ENCODE data around the gene STK4.

The STK4 gene

DNA sequence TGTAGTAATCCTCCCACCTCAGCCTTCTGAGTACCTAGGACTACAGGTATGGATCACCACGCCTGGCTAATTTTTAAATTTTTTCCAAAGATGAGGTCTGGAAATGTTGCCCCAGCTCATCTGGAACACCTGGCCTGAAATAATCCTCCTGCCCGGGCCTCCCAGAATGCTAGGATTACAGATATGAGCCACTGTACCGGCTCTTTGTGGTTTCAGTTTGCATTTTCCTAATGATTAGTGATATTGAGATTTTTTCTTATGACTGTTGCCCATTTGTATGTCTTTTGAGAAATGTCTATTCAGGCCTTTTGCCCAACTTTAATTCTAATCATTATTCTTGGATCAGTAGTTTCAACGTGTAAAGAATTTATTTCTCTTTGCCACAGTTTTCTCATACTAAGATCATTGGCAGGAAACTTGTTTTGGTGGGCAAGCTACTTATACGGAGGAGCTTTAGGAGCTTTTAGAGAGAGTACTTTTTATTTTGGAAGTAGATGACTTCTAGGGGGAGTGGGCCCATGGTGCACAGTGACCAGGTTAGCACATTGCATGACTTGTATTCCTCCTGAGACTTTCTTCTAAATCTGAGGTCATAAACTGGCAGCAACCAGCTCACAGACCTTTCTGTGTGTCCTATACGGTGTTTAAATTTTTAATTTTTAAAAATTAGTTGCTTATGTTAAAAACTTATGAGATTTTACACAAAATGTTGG, 62.3 kb downstream of the STK4 start:
- no peak for DNase-seq (ENCODE audit: low read depth in 2 of 2)

GRCh38 chr20:45029884-45030283, 63.6 kb downstream of the STK4 start:
- DNase-seq (ENCODE audit: low read depth in 2 of 2): no peak

- no peak for DNase-seq (ENCODE audit: low read depth in 2 of 2)
Measured at GRCh38 chr20:45032276-45032675, 66.0 kb downstream of the STK4 start.

DNA sequence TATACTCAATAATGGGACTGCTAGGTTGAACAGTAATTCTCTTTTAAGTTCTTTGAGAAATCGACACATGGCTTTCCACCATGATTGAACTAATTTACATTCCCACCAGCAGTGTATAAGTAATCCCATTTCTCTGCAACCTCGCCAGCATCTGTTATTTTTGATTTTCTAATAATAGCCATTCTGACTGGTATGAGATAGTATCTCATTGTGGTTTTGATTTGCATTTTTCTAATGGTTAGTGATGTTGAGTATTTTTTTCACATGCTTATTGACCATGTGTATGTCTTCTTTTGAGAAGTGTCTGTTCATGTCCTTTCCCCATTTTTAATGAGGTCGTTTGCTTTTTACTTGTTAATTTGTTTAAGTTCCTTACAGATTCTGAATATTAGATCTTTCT, 66.5 kb downstream of the STK4 start:
- DNase-seq (ENCODE audit: low read depth in 2 of 2): no peak

DNA sequence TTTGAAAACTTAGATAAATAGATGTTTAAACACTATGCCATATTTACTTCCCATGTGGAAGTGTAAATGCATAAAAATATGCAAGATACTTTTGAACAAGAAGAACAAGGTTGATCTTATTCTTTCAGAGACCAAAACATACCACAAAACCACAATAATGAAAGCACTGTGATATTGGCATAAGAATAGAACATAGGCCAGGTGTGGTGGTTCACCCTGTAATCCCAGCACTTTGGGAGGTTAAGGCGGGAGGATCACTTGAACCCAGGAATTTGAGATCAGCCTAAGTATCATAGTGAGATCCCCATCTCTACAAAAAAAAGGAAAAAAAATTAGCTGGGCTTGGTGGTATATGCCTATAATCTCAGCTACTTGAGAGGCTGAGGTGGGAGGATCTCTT, 68.1 kb downstream of the STK4 start:
- DNase-seq (ENCODE audit: low read depth in 2 of 2): no peak

- DNase-seq (ENCODE audit: low read depth in 2 of 2): peak; percentile 45 to 55
Measured at GRCh38 chr20:45036044-45036755, 69.9 kb downstream of the STK4 start.

DNA sequence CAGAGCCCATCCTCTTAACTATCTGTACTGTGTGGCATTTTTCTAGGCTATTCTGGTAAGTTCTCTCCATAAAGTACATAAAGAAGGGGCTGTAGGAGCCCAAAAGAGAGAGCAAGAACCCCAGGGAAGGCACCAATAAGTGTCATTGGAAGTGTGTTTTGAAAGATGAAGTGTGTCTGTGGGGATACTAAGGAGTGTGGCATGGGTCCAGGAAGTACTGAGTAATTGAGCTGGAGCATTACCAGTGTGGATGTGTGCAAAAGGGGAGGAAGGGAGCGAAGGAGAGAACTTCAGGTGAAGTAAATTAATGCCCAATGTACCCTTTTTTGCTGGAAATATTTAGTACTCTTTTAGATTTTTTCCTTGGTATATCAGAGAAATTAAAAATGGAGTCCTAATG, 70.7 kb downstream of the STK4 start:
- DNase-seq (ENCODE audit: low read depth in 2 of 2): no peak

GRCh38 chr20:45037635-45038034, 71.3 kb downstream of the STK4 start:
- DNase-seq (ENCODE audit: low read depth in 2 of 2): no peak

DNA sequence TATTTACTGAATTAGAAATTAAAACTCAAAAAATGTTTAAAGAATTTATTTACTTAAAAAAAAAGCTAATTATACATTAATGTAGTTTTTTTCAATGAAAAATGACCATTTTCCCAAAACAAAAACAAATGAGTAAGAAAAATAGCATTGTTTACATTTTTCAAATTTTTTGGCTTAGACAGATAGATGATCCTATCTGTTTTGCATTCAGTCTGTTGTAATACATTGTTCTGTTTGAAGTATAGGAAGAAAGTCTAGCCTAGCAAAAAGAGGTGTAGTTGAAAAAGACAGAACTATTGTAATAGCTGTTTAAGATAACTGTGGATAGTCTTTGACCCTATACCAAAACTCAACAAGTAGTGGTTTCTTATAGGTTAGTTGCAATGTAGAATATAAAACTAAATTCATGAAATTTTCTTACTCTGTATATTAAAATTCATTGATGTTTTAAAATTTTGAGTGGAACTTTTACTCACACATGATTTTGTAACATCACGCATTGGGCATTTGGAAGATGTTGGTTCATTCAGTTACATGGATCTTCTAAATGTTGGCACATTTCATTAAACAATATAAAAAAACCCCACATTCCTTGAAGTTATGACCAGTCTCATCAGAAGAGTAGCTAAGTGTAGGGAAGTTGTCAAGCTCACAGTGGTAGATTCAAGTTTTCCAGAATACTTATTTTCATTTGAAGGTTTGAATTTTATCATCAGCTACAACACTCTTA, 72.6 kb downstream of the STK4 start:
- no peak for DNase-seq (ENCODE audit: low read depth in 2 of 2)

GRCh38 chr20:45039475-45039820, 73.1 kb downstream of the STK4 start:
- DNase-seq (ENCODE audit: low read depth in 2 of 2): no peak

DNA sequence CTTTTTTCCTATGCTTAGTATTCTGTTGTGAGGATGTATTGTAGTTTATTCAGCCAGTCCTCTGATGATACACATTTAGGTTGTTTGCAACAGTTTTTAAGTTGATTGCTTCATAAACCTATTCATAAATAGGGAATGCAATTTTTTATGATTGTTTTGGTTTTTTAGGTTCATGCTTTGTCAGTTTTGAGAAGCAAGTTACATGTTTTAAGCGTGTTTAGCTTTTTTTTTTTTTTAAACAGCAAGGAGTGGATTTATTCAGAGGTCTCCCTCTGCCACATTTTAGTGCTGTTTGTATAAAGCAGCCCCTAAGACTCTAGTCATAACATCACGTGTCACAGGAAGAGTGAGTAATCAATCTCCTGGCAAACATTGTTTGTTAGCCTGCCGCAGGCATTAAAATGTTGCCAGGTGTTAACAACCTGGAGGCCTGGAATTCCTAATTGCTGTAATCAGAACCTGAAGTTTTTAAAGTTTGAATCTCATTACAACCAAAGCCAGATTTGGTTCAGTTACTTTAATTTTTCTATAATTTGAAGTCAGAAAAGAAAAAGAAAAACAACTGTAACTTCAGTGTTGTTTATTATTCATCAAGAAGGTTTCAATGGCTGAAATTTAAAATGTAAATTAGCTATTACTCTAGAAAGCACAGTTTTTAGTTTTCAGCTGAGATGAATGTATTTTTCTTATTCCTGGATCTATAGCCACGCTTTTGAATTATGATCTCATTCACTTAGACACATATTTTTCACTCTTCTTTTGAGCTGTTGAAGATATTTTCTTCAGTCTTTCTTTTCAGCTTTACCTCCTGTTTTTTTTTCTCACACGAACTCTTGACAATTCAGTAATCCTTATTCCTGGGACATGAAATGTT, 75.4 kb downstream of the STK4 start:
- no peak for DNase-seq (ENCODE audit: low read depth in 2 of 2)

DNA sequence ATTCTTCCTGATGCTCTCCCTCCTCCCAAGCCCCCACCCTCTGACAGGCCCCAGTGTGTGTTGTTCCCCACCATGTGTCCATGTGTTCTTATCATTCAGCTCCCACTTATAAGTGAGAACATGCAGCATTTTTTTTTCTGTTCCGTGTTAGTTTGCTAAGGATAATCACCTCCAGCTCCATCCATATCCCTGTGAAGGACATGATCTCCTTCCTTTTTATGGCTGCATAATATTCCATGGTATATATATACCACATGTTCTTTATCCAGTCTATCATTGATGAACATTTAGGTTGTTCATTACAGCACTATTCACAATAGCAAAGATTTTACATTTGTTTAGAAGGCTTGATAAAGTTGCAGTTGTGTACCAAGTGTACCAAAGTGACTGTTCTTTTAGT, 76.7 kb downstream of the STK4 start:
- no peak for DNase-seq (ENCODE audit: low read depth in 2 of 2)

- DNase-seq (ENCODE audit: low read depth in 2 of 2): no peak
Measured at GRCh38 chr20:45044084-45044573, 77.8 kb downstream of the STK4 start.

- DNase-seq (ENCODE audit: low read depth in 2 of 2): no peak
Measured at GRCh38 chr20:45044601-45045000, 78.3 kb downstream of the STK4 start.

GRCh38 chr20:45047581-45048119, 81.3 kb downstream of the STK4 start:
- DNase-seq (ENCODE audit: low read depth in 2 of 2): no peak

GRCh38 chr20:45049438-45049837, 83.1 kb downstream of the STK4 start:
- no peak for DNase-seq (ENCODE audit: low read depth in 2 of 2)

DNA sequence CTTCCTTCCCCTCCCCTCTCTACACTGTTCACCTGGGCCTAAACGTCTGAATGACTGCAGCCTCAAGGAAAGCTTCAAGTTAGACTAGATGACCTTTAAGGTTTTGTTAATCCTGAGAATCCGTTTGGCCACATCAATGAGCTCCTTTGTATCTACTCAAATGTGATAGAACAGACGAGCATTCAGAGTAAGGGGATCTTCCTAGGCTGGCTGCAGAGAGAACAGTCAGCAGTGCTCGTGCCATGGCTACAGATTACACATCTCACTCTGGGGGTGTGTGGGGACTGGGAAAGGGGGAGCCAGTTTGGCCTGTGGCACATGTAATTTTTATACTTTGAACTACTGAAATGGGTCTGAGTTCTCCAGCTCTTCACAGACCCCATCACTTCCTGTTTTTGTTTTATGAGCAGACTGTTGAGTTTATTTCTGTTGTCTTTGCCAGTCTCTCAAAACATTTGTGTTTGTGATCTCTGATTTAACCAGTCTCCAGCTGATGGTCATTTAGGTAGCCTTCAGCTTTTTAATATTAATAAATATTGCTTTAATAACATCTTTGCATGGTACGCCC, 83.7 kb downstream of the STK4 start:
- DNase-seq (ENCODE audit: low read depth in 2 of 2): no peak

DNA sequence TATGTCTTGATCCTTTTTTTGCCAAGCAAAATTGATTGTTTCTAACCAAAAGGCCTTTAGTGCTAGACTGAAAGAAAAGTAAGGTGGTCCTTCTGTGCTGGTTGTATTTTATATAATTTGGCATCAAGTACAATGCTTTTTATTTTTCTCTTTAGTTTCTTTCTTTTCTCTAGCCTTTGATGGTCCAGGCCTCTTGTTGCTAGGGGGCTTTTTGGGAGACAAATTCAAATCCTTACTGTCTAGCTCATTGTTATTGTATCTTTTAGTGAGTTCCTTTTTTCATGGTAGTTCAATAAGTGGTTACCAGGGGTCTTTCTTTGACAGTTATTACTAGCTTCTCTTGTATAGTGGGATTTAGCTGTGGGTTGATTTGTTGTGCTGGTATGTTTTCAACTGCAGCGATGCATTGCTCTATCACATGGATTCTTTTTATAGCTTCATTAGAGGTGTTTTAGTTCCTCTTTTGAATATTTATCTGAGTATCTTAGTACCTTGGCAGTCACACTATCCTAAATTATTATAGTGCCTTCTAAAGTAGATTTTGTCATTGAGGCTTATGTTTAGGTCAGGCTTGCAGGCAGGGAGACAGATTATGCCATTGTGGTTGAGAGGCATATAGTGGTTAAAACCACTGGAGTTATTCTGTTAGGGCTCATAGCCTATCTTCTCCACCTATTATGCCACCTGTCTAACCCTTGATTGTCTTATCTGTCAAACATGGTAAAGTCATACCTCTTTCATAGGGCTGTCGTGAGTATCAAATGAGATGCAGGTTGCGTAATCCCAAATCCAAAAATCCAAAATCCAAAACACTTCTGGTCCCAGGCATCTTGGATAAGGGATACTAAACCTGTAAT, 85.1 kb downstream of the STK4 start:
- DNase-seq (ENCODE audit: low read depth in 2 of 2): no peak

DNA sequence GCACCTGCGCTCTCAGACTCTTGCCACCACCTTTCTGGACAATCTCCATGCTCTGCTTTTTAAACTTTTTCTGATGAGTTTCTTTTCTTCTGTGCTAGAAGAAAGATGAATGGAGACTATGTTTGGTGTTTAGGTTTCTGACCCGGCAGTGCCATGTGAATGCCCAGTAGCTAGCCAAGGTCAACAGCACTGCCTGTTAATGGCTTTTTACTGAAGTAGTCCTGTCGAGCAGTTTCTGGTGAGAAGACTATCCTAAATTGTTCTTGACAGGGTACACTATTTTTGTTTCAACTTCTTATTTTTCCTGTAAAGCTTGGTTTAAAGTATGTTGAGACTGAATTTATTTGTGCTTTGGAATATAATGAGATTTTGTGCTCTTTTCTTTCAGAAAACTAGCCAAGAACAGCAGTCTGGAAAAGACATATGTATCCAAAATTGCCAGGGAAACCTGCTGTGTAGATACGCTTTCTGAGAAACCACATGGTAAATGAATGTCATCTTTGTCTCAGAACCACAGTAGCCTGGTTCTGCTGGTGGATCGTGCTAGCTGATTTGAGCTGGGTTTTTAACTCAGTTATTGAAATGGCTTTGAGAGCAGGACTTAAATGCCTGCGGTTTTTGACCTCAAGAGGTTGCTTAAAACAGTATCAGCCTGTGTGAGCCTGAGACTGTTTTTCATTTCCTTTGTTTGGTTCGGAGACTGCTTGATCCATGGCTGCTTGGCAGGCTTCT, 86.6 kb downstream of the STK4 start:
- DNase-seq (ENCODE audit: low read depth in 2 of 2): no peak

Data from stimulated activated CD8-positive, alpha-beta memory T cell treated with anti-CD3 and anti-CD28 coated beads, Interleukin-15, amount 100 ng/mL, for 48 hours (primary cell).